Measurements from ENCODE around the gene C12orf75.
A peak's percentile ranks its signal among the peaks of the same experiment; 100 is the strongest.
"Not testable (repeated sequence)": the region's sequence is repeated elsewhere in the genome, so short reads cannot be mapped to it uniquely, and the experiment has no call there.

Gene C12orf75

DNA sequence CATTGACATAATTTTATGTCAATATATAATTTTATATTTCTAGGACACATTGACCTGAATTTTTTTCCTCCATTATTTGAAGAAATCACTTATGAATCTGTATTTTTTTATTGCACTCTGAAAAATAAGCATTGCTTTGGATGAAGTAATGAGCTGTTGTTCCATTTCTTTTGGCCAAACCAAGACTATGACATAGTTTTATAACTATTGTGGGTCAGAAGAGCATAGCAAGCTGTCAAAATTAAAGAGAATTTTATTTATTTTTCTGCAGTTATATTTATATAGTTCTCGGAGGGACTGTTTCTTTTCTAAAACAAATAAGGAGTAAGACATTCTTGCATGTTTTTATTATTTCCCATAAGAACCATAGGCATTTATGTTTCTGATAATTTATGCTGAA lies 8.5 kb downstream of the C12orf75 start:
- DNase-seq: no peak

DNA sequence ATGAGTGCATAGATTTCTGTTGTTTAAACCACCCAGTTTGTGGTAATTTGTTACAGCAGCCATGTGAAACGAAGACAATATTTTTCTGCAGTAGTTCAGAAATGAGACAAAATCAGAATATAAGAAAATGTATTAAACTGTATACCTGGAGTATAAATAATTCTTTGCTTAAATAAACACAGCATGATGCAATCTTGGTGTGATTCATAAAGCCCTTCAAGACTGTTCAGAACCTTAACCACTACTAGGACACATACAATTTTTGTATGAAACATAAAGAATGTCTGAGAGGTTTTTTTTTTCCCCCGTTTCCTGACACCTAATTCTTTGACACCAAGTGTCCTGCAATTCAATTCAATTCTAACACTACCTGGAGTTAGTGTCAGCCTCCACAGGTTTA lies 10.5 kb downstream of the C12orf75 start:
- DNase-seq: no peak

DNA sequence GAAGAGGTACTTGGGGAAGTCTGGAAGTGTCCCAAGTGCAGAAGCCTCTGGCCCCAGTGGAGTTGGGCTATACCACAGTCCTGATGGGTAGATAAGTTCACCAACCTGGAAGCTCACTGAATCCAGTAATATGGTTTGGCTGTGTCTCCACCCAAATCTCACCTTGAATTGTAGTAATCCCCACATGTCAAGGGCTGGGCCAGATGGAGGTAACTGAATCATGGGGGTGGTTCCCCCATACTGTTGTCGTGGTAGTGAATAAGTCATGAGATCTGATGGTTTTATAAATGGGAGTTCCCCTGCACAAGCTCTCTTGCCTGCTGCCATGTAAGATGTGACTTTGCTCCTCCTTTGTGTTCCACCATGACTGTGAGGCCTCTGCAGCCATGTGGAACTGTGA lies 11.1 kb downstream of the C12orf75 start:
- DNase-seq: not testable (repeated sequence)

DNA sequence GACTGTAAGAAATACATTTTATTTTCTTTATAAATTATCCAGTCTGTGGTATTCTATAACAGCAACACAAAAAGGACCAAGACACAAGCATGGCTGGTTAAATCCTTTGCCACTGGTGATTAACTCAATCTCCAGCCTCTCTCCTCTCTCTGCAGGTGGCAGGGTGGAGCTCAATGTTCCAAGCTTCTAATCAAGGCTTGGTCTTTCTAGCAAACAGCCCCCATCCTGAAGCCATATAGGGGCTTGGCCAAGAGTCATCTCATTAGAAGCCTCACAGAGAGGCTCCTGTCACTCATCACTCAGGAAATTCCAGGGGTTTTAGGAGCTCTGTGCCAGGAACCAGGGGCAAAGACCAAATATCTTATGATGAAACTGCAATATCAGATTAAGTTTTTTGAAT lies 12.0 kb downstream of the C12orf75 start:
- DNase-seq: no peak

GRCh38 chr12:105343836-105344235 lies 13.3 kb downstream of the C12orf75 start:
- DNase-seq: peak; percentile 44

DNA sequence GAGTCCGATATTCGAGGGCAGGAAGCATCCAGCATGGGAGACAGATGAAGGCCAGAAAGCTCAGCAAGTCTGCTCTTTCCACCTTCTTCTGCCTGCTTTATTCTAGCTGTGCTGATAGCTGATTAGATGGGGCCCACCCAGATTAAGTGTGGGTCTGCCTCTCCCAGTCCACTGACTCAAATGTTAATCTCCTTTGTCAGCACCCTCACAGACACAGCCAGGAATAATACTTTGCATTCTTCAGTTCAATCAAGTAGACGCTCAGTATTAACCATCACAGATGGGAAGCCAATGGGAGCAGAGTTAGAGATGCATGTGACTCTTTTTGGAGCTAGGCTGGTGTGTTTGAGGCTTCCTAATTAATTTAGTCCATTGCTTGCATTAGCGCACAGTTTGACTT lies 17.0 kb downstream of the C12orf75 start:
- no peak for DNase-seq

DNA sequence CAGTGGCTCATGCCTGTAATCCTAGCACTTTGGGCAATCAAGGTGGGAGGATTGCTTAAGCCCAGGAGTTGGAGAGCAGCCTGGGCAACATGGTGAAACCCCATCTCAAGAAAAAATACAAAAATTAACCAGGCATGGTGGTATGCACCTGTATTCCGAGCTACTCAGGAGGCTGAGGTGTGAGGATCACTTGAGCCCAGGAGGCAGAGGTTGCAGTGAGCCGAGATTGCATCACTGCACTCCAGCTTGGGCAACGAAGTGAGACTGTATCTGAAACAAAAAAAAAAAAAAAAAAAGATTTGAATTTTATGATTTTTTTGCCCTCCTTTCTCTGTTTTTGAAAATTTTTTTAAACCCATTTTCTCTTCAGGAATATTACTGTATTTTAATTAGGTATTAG lies 17.7 kb downstream of the C12orf75 start:
- no peak for DNase-seq

- no peak for DNase-seq
Measured at GRCh38 chr12:105348561-105348960, 18.1 kb downstream of the C12orf75 start.

DNA sequence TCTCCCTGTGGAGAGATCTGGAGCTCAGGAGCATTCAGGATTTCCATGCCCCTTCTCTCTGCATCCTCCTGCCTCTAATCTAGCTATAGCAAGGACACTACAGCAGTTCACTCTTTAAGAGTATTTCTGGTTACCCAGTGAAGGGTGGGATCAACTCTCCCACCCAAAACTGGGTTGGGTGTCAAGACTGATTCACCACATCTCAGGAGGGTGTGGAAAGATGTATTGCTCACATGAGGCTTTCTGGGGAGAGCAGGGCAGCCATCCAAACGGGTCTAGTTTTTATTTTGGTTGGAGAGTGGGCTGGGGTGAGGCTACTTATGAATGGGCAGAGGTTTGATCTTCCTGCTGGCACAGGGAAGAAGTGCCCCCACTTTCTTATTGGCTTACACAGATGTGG lies 18.6 kb downstream of the C12orf75 start:
- no peak for DNase-seq

DNA sequence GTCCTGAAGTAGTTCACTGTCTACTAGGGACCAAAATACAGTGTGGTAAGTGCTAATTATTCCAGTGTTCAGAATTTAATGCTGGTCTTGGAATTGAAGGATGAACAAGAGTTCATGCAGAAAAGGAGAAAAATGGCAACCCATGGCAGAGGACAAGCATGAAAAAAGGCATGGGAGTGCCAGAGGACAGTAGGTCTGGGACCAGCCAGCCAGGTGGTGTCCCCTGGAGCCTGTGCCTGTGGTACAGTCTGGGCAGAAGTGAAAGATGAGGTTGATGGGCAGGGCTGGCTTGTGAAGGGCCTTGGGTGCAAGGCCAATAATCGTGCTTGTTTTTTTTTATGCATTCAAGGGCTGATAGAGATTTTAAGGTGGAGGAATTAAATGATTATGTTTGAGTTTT lies 21.0 kb downstream of the C12orf75 start:
- DNase-seq: no peak

DNA sequence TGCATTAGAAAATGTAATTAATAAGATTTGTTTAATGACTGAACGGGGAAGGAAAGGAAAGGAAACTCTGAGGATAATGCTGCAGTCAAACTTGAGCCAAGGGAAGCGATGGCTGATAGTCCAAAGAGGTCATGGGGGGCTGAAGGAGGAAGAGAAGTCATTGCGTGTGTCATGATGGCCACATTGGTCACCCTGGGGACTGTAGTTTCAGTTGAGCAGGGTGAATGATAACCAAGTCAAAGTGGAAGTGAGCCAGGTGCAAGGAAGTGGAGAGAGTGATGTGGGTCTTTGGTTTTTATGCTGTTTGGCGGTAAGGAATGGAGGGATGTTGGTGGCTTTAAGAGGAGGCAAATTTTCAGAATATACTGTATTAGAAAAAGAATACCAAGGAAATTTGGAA lies 21.6 kb downstream of the C12orf75 start:
- no peak for DNase-seq

GRCh38 chr12:105352940-105353635 lies 22.6 kb downstream of the C12orf75 start:
- DNase-seq: no peak

GRCh38 chr12:105355752-105356151 lies 25.3 kb downstream of the C12orf75 start:
- DNase-seq: no peak

DNA sequence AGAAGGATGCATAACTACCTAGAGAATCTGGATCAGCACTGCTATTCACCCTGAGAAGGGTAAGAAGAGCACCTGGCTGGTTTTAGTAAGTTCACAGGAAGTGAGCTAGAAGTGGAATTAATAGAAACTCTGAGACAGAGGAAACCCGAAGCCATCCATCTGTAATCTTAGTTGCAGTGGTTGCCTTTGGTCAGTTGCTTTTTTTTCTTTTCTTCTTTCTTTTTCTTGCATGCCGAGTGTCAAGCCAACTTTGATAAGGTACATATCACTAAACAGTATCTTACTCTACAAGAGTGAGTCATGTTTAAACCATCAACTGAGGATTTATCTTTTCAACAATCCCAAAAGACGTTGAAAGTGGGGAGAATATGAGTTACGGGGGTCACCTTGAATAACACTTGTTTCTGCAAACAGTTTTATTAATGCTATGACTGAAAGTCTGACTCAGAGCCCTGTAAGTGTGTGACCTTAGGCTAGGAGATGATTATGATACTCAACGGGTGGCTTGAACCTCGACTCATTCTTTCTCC lies 26.7 kb downstream of the C12orf75 start:
- no peak for DNase-seq

- no peak for DNase-seq
Measured at GRCh38 chr12:105358789-105359188, 28.3 kb downstream of the C12orf75 start.

GRCh38 chr12:105359856-105360255 lies 29.4 kb downstream of the C12orf75 start:
- no peak for DNase-seq

GRCh38 chr12:105363890-105364289 lies 33.4 kb downstream of the C12orf75 start:
- no peak for DNase-seq

DNA sequence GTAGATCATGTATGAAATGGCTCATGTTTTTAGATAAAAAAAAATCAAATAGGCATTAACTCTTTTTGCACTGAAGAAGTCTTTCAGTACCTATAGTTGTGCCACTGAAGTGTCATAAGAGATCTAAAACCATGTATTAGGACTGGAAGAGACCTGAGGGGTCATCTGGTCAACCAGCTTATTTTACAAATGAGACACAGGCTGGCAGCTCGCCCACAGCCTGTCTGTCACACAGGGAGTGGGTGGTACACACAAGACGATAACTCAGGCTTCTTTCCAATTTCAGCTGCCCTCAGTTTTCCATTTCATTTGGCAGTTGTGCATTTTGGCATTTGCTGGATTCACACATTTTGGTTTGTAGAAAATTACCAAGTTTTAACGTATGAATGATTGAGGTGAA lies 34.7 kb downstream of the C12orf75 start:
- no peak for DNase-seq

DNA sequence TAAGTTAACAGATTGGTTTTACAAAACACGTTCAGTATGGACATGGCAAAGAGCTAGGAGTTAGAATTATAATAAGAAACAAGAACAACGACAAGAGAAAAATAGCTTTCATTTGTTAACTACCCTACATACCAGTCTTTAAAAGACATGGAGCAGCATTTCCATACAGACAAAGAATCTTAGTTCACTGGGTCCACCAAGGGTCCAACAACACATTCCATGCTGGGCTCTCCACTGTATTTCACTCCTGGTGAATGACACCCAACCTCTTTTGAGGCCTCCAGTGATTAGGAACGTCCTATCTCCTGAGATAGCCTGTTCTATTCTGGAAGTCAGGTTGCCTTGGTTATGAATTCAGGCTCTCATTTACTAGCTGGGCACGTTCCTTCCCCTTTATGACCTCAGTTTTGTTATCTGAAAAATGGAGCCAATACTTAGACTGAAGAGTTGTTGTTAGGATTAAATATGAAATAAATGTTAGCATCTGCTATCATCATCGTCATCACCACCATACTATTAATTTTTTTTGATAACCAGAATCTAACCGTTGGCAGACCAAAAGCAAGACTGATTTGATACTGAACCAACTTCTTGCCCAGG lies 37.7 kb downstream of the C12orf75 start:
- no peak for DNase-seq

DNA sequence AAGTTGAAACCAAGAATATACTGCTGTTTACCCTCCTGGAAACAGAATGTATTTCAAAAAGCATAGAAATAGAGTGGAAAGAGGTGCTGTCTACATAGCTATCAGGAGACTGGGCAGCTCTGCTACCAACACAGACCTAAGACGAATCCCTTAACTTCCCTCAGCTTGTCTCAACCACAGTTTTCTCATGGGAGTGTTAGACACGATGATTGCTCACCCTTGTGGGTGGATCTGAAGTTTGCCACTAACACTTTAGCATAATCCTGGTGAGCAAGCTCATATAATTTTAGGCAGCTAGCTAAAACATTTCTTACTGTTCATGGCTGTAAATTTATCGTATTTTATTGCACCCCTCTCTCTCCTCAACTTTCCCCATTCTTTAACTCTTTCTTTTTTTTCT lies 38.5 kb downstream of the C12orf75 start:
- DNase-seq: no peak

- no peak for DNase-seq
Measured at GRCh38 chr12:105374303-105374702, 43.8 kb downstream of the C12orf75 start.

DNA sequence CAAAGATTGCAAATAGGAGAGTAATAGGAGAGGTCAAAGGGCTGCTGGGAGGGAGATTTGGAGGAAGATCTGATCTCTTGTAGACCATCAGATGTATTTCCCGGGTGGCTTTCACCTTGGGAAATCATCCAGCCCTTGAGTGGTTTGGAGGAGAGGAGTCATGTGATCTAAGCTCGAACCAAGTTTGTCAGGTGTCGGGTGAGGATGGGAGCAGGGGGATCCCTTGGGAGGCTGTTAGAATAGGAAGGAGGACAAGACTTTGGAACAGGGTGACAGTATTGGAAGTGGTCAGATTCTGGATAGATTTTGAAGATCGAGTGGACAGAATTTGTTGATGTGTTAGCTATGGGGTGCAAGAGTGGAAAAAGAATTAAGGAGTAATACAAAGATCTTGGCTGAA lies 46.6 kb downstream of the C12orf75 start:
- DNase-seq: no peak

DNA sequence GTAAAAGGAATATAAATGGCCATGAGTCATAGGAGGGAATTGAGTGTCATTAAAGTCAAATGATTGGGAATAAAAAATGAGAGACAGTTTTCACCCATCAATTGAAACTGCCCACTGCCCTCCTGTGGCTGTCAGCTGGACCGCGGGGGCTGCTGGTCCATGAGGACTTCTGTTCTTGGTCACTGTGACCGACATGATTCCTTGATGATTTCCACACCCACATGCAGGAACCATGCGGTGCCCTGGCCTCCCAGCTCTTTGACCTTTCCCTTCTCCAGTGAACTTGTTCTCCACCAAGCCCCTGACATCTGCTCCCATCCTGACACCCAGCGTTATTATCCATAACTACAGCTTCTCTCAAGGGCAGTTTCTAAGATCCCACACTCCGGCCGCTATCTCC lies 48.4 kb downstream of the C12orf75 start:
- DNase-seq: no peak

GRCh38 chr12:105382771-105383622 lies 52.5 kb downstream of the C12orf75 start:
- peak; percentile 8 for DNase-seq
